Right ventricle myocardium superior (tissue), 1 donor: ENCODE data around the gene SCML1. TPM values are rescaled to one million over a fixed set of nuclear protein-coding genes. Genes with fewer than 3 reads are reported as not detected.

Experiments used
- ATAC-seq: fragments of 200-7000 bp; cut with Tn5 transposase; one replicate; pipeline ENCODE4 v1.9.1; 2020; ENCODE audit warnings: mild to moderate bottlenecking; ENCODE audit not compliant: poor library complexity
- DNase-seq: peaks from one replicate; pipeline ENCODE4 v3.0.0-alpha.2; 2020
- intact Hi-C: fragments of 100-400 bp; cut with DNase I; formaldehyde crosslinking; loops from one replicate; pipeline ENCODE4 v1.11.2; 2022
- long read RNA-seq: library from polyadenylated mRNA; unstranded; transcript quantifications from one replicate; pipeline ENCODE4 v2.0.0, GENCODE V29; 2021
- total RNA-seq: library from RNA; stranded (reverse); fragmentation: NEBNext Ultra II Directional; extraction: Animal tissue kit (Norgen Biotek cat#: 25700); gene quantifications from one replicate; pipeline ENCODE4 v1.2.1, GENCODE V29; 2021
- donor health status: DM: no; HTN: yes; CAD: no; lungs with severe emphysema.

SCML1 gene, protein sequence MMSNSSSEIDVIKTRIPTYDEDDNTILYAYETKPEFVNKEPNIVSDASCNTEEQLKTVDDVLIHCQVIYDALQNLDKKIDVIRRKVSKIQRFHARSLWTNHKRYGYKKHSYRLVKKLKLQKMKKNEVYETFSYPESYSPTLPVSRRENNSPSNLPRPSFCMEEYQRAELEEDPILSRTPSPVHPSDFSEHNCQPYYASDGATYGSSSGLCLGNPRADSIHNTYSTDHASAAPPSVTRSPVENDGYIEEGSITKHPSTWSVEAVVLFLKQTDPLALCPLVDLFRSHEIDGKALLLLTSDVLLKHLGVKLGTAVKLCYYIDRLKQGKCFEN
- total RNA-seq = 5.7 TPM
- long read RNA-seq, transcript SCML1-203 (6 exons, 2,679 nt) = major isoform, 11 of 18 reads
- long read RNA-seq, partial matches to known transcripts = 0 of 18 reads
- long read RNA-seq, other reads (novel, unspliced or antisense) = 3 of 18 reads

- intact Hi-C loops = no loop called here
- peak; percentile 98 for DNase-seq
- ATAC-seq = peak; percentile 95
Measured at GRCh38 chrX:17736856-17737709, at the start of gene SCML1. Gene SCML1 (plus strand): TSS chrX:17737493. CDS start chrX:17744187, 6,694 bp downstream.

- no peak for ATAC-seq
- no peak for DNase-seq
- intact Hi-C loops = no loop called here
Measured at GRCh38 chrX:17687648-17688047, 49.6 kb upstream of the SCML1 start.

DNA sequence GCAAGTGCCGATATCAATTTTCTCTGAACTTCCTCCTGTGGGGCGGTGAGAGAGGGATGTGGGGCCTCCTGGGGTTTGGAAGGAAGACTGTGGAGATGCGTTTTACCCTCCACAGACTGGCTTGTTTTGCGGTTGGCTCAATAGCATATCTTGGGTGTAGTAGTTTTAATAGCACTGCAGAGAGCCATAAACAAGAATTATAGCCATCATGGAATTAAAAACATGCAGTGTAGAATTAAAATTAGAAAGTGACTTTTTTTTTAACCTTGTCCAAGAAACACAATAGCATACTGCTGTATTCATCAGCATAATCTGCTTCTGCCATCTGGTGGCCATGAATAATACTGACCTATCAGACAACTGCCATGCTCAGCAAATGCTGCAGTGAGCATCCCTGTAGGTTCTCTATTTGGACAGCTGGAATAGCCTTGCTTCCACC, 47.3 kb upstream of the SCML1 start:
- intact Hi-C loops = loop anchor here (5.0 kb wide), 1 partner anchor 448 kb away; no protein-coding TSS in a partner anchor
- DNase-seq = no peak
- ATAC-seq = peak; percentile 80

DNA sequence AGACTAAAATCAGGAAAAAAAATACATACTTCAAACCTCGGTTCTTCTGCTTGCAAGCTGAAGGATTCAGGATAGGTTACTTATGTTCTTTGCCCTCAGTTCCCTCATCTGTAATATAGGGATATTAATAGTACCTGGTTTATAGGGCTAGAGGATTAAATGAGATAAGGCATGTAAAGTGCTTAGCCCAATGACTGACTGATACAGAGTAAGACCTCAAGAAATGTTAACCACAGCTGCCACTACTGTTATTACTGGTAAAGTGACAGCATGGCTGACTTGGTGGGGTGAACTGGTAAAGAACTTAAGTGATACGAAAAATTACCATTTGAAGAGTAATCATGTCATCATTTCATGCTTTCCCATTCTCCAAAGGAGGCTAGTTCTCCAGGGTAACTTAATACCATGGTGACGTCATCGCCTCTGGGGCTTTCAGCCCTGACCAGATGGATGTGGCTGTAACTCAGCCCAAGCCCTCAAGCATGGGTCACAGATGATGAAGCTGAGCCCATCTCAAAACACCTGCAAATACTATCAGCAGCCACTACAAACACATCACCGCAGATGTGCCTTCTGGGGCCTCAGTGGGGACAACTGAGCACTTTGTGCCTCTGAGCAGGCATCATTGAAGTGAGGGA, 44.5 kb upstream of the SCML1 start:
- intact Hi-C loops = loop anchor here (5.0 kb wide), 1 partner anchor 451 kb away; no protein-coding TSS in a partner anchor
- DNase-seq (no peak), ATAC-seq (no peak)

GRCh38 chrX:17697191-17697590, 40.1 kb upstream of the SCML1 start:
- ATAC-seq (no peak), DNase-seq (no peak)
- intact Hi-C loops = no loop called here

DNA sequence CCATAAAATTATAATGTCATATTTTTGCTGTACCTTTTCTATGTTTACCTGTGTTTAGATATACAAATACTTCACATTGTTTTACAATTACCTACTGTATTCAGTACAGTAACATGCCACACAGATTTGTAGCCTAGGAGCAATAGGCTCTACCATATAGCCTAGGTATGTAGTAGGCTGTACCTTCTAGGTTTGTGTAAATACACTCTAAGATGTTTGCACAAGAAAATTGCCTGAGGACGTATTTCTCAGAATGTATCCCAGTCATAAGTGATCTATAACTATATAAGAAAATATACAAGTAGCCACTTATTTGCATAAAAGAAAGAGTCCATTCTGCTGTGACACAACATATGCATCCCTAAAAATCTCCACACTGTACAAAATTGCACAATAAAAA, 36.3 kb upstream of the SCML1 start:
- ATAC-seq = no peak
- DNase-seq = no peak
- intact Hi-C loops = no loop called here

DNA sequence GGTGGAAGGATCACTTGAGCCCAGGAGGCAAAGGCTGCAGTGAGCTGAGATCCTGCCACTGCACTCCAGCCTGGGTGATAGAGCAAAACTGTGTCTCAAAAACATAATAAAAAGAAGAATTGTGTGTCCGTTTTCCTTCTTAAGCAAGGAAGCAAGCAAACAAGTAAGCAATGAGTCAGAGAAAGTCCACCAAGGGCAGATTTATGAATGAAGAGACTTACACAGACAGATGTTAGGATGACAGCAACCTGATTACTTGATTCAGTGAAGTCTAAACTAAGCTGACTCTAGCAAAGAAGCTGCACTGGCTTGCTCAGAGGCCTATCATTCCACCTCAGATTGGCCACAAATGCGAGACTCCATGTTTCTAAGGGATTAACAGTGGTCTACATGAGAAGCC, 34.1 kb upstream of the SCML1 start:
- DNase-seq = no peak

GRCh38 chrX:17705211-17705610, 32.1 kb upstream of the SCML1 start:
- ATAC-seq = no peak
- intact Hi-C loops = no loop called here
- DNase-seq = no peak

More for the DNA sequence above, 34.1 kb upstream of the SCML1 start:
- intact Hi-C loops = no loop called here
- ATAC-seq = no peak

DNA sequence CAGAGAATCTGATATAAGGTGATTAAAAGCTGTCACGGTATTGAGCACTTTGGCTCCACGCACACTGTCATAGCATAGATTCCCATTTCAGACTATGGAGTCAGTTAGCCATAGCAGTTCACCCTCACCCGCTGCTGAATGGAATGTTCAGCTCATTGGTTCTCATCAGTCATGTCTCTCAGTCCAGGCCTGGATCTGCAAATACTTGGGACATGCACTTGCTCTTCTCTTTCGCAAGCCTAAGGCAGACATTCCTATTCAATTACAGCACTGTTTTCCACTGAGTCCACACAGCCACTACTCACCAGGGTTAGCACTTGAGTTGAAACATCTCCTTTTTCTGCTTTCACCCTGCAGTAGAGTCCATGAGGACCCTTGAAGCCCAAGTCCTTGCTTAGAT, 30.6 kb upstream of the SCML1 start:
- DNase-seq (no peak), ATAC-seq (no peak)
- intact Hi-C loops = no loop called here

- no peak for ATAC-seq
- intact Hi-C loops = no loop called here
- DNase-seq = no peak
Measured at GRCh38 chrX:17707731-17708130, 29.6 kb upstream of the SCML1 start.

DNA sequence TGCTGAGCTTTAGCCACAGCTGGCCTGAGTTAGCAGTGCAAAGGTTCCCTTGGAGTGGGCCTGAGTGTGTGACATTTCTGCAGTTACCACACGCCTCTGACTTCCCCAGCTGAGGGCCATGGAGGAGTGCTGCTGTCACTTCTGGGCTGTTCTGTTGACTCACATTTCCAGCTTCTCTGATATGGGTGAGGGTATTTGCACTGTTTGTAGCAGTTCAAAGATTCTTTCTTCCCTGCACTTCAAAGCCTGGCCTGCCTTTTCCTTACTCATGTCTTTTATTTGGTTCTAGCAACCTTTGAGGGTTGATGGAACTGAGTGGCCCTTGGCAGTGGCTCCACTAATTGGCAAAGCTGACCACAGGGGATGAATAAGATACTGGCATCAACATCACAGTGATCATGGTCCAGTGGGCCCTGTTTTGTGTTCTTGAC, 26.4 kb upstream of the SCML1 start:
- no peak for DNase-seq
- intact Hi-C loops = no loop called here
- ATAC-seq = no peak

DNA sequence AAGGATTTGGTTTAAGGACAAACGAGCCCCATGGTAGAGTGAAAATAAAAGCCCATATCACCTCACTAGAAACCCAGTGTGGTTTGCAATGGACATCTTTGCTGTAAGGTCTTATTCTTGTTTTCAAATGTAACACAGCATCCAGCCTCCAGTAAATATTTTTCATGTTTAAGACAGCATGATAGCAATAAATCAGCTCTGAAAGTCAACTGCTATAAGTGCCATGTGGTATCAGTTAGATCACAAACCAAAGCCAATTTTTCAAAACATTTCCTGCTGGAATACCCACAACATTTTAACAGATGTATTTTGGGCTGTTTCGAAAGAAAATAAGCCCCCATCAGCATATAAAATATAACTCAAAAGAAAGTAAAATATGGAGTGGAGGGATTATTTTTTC, 24.0 kb upstream of the SCML1 start:
- DNase-seq (no peak), ATAC-seq (no peak)
- intact Hi-C loops = no loop called here

- DNase-seq (no peak), ATAC-seq (no peak)
- intact Hi-C loops = no loop called here
Measured at GRCh38 chrX:17718649-17719165, 18.6 kb upstream of the SCML1 start.

- ATAC-seq (no peak), DNase-seq (no peak)
- intact Hi-C loops = no loop called here
Measured at GRCh38 chrX:17719711-17720110, 17.6 kb upstream of the SCML1 start.

DNA sequence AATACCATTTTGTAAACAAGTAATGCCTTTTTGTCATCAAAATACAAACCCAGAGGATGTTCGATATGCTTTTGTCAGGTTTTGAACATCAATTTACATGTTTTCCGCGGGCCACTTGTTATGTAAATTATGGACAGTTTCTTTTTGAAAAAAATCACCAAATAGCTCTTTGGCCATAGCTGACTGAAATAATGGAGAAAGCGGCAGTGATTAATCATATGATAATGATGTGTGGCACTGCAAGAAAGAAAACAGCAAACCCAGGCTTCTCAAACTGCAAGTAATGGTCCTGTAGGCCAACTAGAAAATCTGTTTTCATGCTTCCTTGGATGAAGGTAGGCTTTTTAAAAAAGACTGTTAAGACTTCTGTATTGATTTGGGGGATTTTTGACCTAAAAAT, 15.6 kb upstream of the SCML1 start:
- ATAC-seq (no peak), DNase-seq (no peak)

DNA sequence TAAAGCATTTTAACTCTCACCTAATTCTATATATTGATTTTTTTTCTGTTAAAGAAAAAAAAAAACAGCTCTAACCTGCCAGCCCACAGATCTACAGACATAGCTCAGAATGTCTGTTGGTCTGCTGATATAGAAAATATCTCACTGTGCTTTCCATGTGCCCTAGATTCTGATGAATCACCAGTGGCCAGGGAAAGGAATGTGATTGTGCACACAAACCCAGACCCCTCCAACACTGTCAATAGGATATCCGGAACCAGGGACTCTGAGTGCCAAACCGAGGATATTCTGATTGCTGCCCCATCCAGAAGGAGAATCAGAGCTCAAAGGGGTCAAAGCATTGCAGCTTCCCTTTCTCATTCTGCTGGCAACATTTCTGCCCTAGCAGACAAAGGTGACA, 12.1 kb upstream of the SCML1 start:
- intact Hi-C loops = no loop called here
- DNase-seq (no peak), ATAC-seq (no peak)

More for the DNA sequence above, 15.6 kb upstream of the SCML1 start:
- intact Hi-C loops = no loop called here

DNA sequence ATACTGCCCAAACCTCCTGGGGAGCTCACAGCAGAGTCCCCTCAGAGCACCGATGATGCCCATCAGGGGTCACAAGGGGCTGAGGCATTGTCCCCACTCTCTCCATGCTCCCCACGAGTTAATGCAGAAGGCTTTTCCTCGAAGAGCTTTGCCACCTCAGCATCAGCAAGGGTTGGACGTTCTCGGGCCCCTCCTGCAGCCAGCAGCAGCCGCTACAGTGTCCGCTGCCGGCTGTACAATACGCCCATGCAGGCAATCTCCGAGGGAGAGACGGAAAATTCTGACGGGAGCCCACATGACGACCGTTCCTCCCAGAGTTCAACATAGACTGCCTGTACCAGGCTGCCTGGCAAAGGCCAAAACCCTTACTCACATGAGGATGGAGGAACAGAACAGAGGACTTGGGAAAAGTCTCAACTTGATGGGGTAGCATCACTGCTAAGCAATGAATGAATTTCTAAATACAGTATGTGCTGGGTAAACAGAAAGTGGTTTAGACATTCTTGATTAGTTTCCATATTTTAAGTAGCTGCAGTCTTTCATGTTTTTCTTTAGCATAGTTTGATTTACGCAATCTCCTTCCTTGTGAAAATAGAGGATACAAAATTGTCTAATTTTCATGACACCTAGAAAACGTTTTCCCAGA, 5.0 kb upstream of the SCML1 start:
- ATAC-seq = no peak
- intact Hi-C loops = no loop called here
- no peak for DNase-seq

- intact Hi-C loops = no loop called here
- ATAC-seq = no peak
- DNase-seq = no peak
Measured at GRCh38 chrX:17735406-17735805, 1.9 kb upstream of the SCML1 start.

DNA sequence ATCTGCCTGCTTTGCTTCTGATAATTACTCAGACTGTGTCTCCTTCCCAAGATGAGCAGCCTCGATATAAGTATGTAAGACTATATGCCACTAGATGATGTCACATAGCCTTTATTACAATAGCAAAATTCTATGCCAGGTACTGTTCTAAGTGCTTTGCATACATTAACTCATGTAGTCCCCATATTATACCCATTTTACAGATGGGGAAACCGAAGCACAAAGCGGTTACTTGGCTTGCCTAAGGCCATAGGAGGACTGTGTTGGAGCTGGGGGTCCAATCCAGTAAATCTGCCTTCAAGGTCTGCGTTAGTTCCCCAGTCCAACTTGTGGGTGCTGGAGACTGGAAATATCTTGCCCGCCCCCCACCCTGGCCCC, 826 bp upstream of the SCML1 start:
- DNase-seq = no peak
- intact Hi-C loops = no loop called here
- ATAC-seq = no peak
